Natural killer cell (primary cell): ENCODE data around the gene LRP5. TPM values are rescaled to one million over a fixed set of nuclear protein-coding genes. Genes with fewer than 3 reads are reported as not detected.

Source experiments
- ATAC-seq, 3 donors: fragments of 150-1000 bp in 2 of 3; fragments of 200-7000 bp in 1 of 3; cut with Tn5 transposase; 1 replicate in 1 of 3; 2 replicates in 2 of 3; pipeline ENCODE4 v1.10.0; 2021; ENCODE audit warnings: mild to moderate bottlenecking in 2 of 3, moderate library complexity in 2 of 3
- DNase-seq, 2 donors: peaks; one replicate each; pipeline versions ENCODE4 v3.0.0 to v3.0.0-alpha.2; 2013 to 2021; ENCODE audit warnings: mixed read lengths in 1 of 2
- H3K27ac ChIP-seq: one replicate; pipeline ENCODE4 v1.5.1; 2013; ENCODE audit warnings: mild to moderate bottlenecking, low read length
- H3K27me3 ChIP-seq: one replicate; pipeline ENCODE4 v1.6.1; 2013; ENCODE audit warnings: low read length; ENCODE audit not compliant: control insufficient read depth, insufficient read depth
- H3K36me3 ChIP-seq: one replicate; pipeline ENCODE4 v1.6.1; 2013; ENCODE audit warnings: low read length; ENCODE audit not compliant: control insufficient read depth, insufficient read depth
- H3K4me1 ChIP-seq: one replicate; pipeline ENCODE4 v1.6.1; 2013; ENCODE audit warnings: low read length; ENCODE audit not compliant: control insufficient read depth, insufficient read depth
- H3K4me3 ChIP-seq: one replicate; pipeline ENCODE4 v1.5.1; 2013; ENCODE audit warnings: low read length
- H3K9me3 ChIP-seq: one replicate; pipeline ENCODE4 v1.6.1; 2013; ENCODE audit warnings: low read length; ENCODE audit not compliant: control insufficient read depth, insufficient read depth
- H3K27ac Mint-ChIP-seq, 2 donors: one replicate each; pipeline ENCODE4 v1.8.0; 2022; ENCODE audit warnings: mild to moderate bottlenecking in 2 of 2, mixed read lengths in 2 of 2, moderate library complexity in 1 of 2
- H3K27me3 Mint-ChIP-seq, 2 donors: one replicate each; pipeline ENCODE4 v1.8.0; 2022; ENCODE audit warnings: low read depth in 2 of 2, mixed read lengths in 2 of 2
- H3K36me3 Mint-ChIP-seq: one replicate; pipeline ENCODE4 v1.8.0; 2022; ENCODE audit warnings: mixed read lengths
- H3K4me1 Mint-ChIP-seq, 2 donors: one replicate each; pipeline ENCODE4 v1.8.0; 2022; ENCODE audit warnings: mixed read lengths in 2 of 2
- H3K4me3 Mint-ChIP-seq: one replicate; pipeline ENCODE4 v1.8.0; 2022; ENCODE audit warnings: mild to moderate bottlenecking, moderate library complexity, mixed read lengths
- H3K9me3 Mint-ChIP-seq, 2 donors: one replicate each; pipeline ENCODE4 v1.8.0; 2022; ENCODE audit warnings: mixed read lengths in 2 of 2
- WGBS: methylation state at CpG from one replicate; pipeline ENCODE4 v1.1.7; 2013; ENCODE audit warnings: missing lambda C conversion rate; ENCODE audit not compliant: insufficient coverage; 5-methylcytosine and 5-hydroxymethylcytosine counted together
- intact Hi-C: fragments of 100-400 bp; cut with micrococcal nuclease; formaldehyde crosslinking; loops from one replicate; pipeline ENCODE4 v1.14.2; 2022
- total RNA-seq, 4 donors: library from RNA; stranded (reverse); fragments of 120-200 nt in 1 of 4; gene quantifications; one replicate each; pipeline versions ENCODE4 v1.2.3 to v1.2.4, GENCODE V29; 2013 to 2022
- TF ChIP-seq, protein P1 (sequence below): fragments of 200-600 bp; IDR thresholded peaks from one replicate; pipeline ENCODE4 v1.8.0; 2022; ENCODE audit warnings: antibody characterized with exemption

LRP5 gene
- total RNA-seq, 3 donors from 2014 or later (not counting 1 experiment from before 2014, with no cell fraction given) = 0.36 to 1.3 (median 0.89) TPM

DNA sequence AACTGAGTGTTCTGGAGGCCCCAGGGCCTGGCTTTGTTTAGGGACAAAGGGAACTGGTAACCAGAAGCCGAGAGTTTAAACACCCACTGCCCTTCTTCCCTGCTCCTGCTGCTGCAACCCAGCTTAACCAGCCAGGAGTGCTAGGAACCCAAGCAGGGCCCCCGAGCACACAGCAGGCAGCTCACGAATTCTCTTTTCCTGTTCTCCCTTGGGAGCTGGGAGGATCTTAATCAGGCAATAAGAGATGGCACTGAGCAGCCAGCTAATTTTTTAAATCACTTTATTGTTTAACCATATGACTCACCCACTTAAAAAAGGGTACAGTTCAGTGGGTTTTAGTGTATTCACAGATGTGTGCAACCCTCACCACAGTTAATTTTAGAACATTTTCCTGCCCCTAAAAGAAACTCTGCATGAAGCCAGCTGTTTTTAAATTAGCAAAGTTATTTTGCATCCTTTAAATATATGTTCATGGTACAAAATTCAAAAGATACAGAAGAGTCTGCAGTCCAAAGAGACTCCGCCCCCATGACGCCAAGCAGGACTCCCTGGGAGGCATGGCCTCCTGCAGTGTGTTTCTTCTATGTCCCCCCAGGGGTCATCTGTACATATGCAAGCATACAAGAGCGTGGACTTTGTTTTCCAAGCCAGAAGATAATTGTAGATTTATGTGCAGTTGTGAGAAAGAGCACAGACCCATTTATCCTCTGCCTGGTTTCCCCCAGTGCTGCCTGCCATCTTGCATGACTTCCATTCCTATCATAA lies 129.3 kb downstream of the LRP5 start:
- Mint-ChIP-seq H3K9me3 (no peaks in the 10 kb centered on the region), H3K4me1 (no peaks in the 10 kb centered on the region), H3K36me3 (no peaks in the 10 kb centered on the region), H3K27ac (no peak overlapping the region), H3K27me3 (no peaks in the 10 kb centered on the region), H3K4me3 (no peak overlapping the region)
- no peaks in the 10 kb centered on the region for H3K9me3 ChIP-seq
- no peak overlapping the region for H3K27ac ChIP-seq
- TF ChIP-seq, protein P1, sequence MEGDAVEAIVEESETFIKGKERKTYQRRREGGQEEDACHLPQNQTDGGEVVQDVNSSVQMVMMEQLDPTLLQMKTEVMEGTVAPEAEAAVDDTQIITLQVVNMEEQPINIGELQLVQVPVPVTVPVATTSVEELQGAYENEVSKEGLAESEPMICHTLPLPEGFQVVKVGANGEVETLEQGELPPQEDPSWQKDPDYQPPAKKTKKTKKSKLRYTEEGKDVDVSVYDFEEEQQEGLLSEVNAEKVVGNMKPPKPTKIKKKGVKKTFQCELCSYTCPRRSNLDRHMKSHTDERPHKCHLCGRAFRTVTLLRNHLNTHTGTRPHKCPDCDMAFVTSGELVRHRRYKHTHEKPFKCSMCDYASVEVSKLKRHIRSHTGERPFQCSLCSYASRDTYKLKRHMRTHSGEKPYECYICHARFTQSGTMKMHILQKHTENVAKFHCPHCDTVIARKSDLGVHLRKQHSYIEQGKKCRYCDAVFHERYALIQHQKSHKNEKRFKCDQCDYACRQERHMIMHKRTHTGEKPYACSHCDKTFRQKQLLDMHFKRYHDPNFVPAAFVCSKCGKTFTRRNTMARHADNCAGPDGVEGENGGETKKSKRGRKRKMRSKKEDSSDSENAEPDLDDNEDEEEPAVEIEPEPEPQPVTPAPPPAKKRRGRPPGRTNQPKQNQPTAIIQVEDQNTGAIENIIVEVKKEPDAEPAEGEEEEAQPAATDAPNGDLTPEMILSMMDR = no peak
- no peak for DNase-seq
- WGBS = 71% methylated on average over 6 of the region's 6 CpGs
- ATAC-seq = no peak
- intact Hi-C loops = no loop called here
- H3K4me1 ChIP-seq = no peaks in the 10 kb centered on the region
- H3K36me3 ChIP-seq = no peaks in the 10 kb centered on the region
- H3K4me3 ChIP-seq = no peak overlapping the region
- no peaks in the 10 kb centered on the region for H3K27me3 ChIP-seq

DNA sequence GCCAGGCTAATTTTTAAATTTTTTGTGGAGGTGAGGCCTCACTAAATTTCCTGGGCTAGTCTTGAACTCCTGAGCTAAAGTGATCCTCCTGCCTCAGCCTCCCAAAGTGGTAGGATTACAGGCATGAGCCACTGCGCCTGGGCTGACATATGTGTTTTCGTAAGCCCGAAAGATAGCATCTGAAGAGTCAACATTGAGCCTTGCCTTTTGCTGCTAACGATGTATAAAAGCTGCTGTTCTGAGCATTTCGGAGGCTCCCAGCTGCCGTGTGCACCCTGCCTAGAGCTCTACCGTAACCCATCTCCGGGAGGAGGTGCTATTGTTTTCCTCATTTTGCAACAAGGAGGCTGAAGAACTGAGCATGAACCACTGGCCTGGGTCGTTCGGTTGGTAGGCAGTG lies 130.0 kb downstream of the LRP5 start:
- Mint-ChIP-seq H3K27me3 (no peaks in the 10 kb centered on the region), H3K36me3 (no peaks in the 10 kb centered on the region), H3K27ac (no peak overlapping the region), H3K4me1 (peaks cover under 1 to 4% of the 10 kb centered on the region in 2 donors), H3K4me3 (no peak overlapping the region), H3K9me3 (no peaks in the 10 kb centered on the region)
- no peak for DNase-seq
- no peak overlapping the region for H3K27ac ChIP-seq
- no peaks in the 10 kb centered on the region for H3K9me3 ChIP-seq
- ATAC-seq = no peak
- intact Hi-C loops = no loop called here
- TF ChIP-seq, protein P1 = no peak
- no peaks in the 10 kb centered on the region for H3K36me3 ChIP-seq
- H3K4me3 ChIP-seq = no peak overlapping the region
- 96% methylated on average over 10 of the region's 10 CpGs for WGBS
- peaks cover 6% of the 10 kb centered on the region for H3K4me1 ChIP-seq
- H3K27me3 ChIP-seq = no peaks in the 10 kb centered on the region

DNA sequence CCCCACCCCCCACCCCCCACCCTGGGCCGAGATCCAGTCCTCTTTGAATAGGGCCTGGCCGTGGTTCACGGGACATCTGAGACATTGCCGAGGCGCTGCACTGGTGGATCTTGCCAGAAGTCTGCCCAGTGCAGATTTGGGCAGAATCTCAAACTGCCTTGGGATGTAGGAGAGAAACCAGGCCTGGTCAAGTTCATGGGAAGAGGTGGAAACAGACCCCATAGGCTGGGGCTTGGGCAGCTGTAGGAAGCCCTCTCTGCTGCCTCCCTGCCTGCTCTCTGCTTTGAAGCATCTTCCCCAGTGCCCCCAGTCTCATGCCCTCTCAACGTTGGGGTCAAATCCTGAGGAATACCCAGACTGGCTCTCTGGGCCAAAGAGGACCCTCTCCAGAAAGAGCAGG lies 132.2 kb downstream of the LRP5 start:
- Mint-ChIP-seq H3K27ac (no peak overlapping the region), H3K4me1 (peaks cover 4 to 7% of the 10 kb centered on the region in 2 donors), H3K27me3 (no peaks in the 10 kb centered on the region), H3K36me3 (no peaks in the 10 kb centered on the region), H3K4me3 (no peak overlapping the region), H3K9me3 (no peaks in the 10 kb centered on the region)
- TF ChIP-seq, protein P1 = no peak
- no peak overlapping the region for H3K27ac ChIP-seq
- DNase-seq = no peak
- 98% methylated on average over 5 of the region's 6 CpGs for WGBS
- H3K9me3 ChIP-seq = no peaks in the 10 kb centered on the region
- intact Hi-C loops = no loop called here
- H3K4me1 ChIP-seq = peaks cover 8% of the 10 kb centered on the region
- no peak overlapping the region for H3K4me3 ChIP-seq
- no peaks in the 10 kb centered on the region for H3K36me3 ChIP-seq
- no peaks in the 10 kb centered on the region for H3K27me3 ChIP-seq
- no peak for ATAC-seq
